Type B pancreatic cell (in vitro differentiated cells): Measurements from ENCODE around the gene MMD2. TPM values are rescaled to one million over a fixed set of nuclear protein-coding genes. Genes with fewer than 3 reads are reported as not detected.

Experiments
- DNase-seq: peaks from one replicate; pipeline ENCODE4 v3.0.0; 2021; ENCODE audit warnings: mixed read lengths; ENCODE audit not compliant: unreplicated experiment; ENCODE audit errors: extremely low spot score
- H3K27ac Mint-ChIP-seq: 2 replicates; pipeline ENCODE4 v1.8.0; 2021; ENCODE audit warnings: mild to moderate bottlenecking, mixed read lengths
- H3K27me3 Mint-ChIP-seq: 2 replicates; pipeline ENCODE4 v1.8.0; 2021; ENCODE audit warnings: mixed read lengths
- H3K36me3 Mint-ChIP-seq: 2 replicates; pipeline ENCODE4 v1.8.0; 2021; ENCODE audit warnings: mixed read lengths
- H3K4me1 Mint-ChIP-seq: one replicate; pipeline ENCODE4 v1.8.0; 2021; ENCODE audit warnings: mixed read lengths; ENCODE audit not compliant: unreplicated experiment
- H3K4me3 Mint-ChIP-seq: 2 replicates; pipeline ENCODE4 v1.8.0; 2021; ENCODE audit warnings: mild to moderate bottlenecking, mixed read lengths
- H3K9me3 Mint-ChIP-seq: 2 replicates; pipeline ENCODE4 v1.8.0; 2021; ENCODE audit warnings: mixed read lengths
- CTCF ChIP-seq: fragments of 200-600 bp; sonication (generic); conservative IDR thresholded peaks from 2 replicates; pipeline ENCODE4 v1.5.0; 2021; ENCODE audit warnings: antibody characterized with exemption, mild to moderate bottlenecking
- total RNA-seq: library from RNA; stranded (reverse); gene quantifications from 2 replicates; pipeline ENCODE4 v1.2.1, GENCODE V29; 2021; ENCODE audit warnings: low replicate concordance

MMD2 gene
- total RNA-seq, 1 donor from 2014 or later = not detected

DNA sequence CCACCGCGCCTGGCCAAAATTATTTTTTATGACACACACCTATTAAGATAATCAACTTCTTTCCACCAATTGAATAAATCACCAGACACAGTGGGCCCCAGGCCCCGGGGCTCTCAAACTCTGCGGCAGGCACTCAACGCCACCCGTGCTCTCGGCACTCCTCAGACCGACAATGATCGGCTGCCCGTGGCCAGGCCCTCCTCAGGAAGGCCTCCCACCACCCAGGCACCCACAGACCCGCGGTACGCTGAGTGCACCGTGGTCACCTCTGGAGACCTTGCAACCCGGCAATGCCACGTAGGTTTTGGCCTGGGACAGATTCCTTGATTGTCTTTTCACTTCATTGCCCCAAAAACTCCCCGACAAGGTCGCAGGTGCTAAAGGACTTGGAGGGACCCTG is 82.4 kb downstream of the MMD2 start:
- H3K27ac Mint-ChIP-seq = no peak overlapping the region
- H3K4me1 Mint-ChIP-seq = peaks cover 18% of the 10 kb centered on the region
- peaks cover 3% of the 10 kb centered on the region for H3K27me3 Mint-ChIP-seq
- H3K4me3 Mint-ChIP-seq = no peak overlapping the region
- H3K36me3 Mint-ChIP-seq = no peaks in the 10 kb centered on the region
- no peak for DNase-seq
- H3K9me3 Mint-ChIP-seq = no peaks in the 10 kb centered on the region
- no peak for TF ChIP-seq CTCF

GRCh38 chr7:4875391-4875790 is 83.6 kb downstream of the MMD2 start:
- Mint-ChIP-seq H3K4me1 (peaks cover 19% of the 10 kb centered on the region), H3K27me3 (peaks cover under 1% of the 10 kb centered on the region), H3K36me3 (no peaks in the 10 kb centered on the region)

DNA sequence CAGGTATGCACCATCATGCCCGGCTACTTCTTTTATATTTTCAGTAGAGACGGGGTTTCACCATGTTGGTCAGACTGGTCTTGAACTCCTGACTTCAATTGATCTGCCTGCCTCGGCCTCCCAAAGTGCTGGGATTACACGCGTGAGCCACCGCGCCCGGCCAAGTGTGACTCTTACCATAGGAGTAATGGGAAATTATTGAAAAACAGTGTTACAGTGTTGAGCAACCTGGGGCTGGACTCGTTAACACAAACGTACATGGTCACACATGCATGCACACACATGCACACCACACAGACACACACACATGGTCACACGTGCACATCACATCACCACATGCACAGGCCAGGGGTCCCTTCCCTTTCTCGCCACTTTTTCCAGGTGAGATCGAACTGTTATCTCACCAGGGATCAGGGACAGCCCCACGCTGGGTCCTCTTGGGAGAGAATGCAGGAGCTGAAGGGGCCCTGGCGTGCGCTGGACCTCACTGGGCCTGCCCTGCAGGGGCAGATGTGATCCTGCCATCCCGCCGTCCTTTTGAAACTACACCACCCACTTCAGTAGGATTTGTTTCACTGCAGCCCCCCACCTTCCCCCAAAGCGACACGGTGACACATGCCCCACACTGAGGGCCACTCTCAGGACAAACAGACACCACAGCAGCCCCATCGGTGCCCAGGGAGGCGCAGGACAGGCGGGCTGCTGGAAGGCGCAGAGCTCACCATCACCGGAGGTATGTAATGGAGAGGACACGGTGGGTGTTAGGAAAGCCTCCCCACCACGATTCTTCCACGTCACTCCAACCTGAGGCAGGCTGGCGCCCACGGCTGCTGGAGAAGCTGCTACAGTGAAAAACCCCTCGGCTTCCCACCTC is 85.7 kb downstream of the MMD2 start:
- H3K4me1 Mint-ChIP-seq = peaks cover 16% of the 10 kb centered on the region
- peaks cover 4% of the 10 kb centered on the region for H3K36me3 Mint-ChIP-seq
- H3K4me3 Mint-ChIP-seq = no peak overlapping the region
- TF ChIP-seq CTCF = no peak
- no peaks in the 10 kb centered on the region for H3K27me3 Mint-ChIP-seq
- H3K9me3 Mint-ChIP-seq = no peaks in the 10 kb centered on the region
- DNase-seq = no peak
- H3K27ac Mint-ChIP-seq = no peak overlapping the region

More at GRCh38 chr7:4875391-4875790, 83.6 kb downstream of the MMD2 start:
- Mint-ChIP-seq H3K27ac (no peak overlapping the region), H3K4me3 (no peak overlapping the region), H3K9me3 (no peaks in the 10 kb centered on the region)
- DNase-seq = no peak
- no peak for TF ChIP-seq CTCF

DNA sequence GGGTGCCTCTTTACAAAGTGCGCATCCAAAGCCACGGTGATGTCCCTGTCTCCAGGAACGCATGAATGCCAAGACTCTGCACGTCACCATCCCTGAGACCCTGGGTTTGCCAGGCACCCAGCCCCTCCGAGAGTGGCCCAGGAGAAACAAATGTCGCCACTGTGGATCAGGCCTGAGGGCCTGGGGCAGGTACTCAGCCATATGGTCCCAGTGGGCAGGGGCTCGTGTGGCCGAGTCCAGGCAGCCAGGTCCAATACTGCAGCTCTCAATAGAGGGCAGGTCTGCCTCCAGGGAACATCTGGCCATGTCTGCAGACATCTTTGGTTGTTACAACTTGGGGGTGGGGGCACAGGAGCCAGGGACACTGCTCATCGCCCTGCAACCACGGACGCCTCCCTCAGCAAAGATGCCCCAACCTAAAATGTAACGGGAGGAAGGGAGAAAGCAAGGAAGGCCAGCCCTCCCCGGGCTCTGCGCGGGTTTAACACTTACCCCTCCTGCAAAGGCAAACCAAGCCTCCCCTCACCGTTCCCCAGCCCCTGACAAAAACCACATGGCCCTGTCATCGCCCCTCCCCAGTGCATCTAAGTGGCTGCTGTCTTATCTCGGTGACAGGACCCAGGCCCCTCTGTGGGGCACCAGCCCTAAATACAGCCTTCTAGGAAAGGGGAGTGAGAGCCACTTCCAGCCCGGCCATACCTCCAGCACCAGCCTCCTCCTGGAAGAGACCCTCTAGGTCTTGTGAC is 86.9 kb downstream of the MMD2 start:
- Mint-ChIP-seq H3K4me1 (peaks cover 16% of the 10 kb centered on the region), H3K36me3 (peaks cover 4% of the 10 kb centered on the region), H3K27ac (peak overlapping the region; percentile 70), H3K9me3 (no peaks in the 10 kb centered on the region), H3K4me3 (peak overlapping the region; percentile 70), H3K27me3 (no peaks in the 10 kb centered on the region)
- TF ChIP-seq CTCF = no peak
- DNase-seq = no peak

GRCh38 chr7:4871056-4871680 is 87.8 kb downstream of the MMD2 start:
- no peaks in the 10 kb centered on the region for H3K27me3 Mint-ChIP-seq
- no peaks in the 10 kb centered on the region for H3K9me3 Mint-ChIP-seq
- H3K36me3 Mint-ChIP-seq = peaks cover 4% of the 10 kb centered on the region
- no peak overlapping the region for H3K27ac Mint-ChIP-seq
- no peak overlapping the region for H3K4me3 Mint-ChIP-seq
- DNase-seq = no peak
- TF ChIP-seq CTCF = no peak
- H3K4me1 Mint-ChIP-seq = peaks cover 21% of the 10 kb centered on the region
